Gastrocnemius medialis (tissue), 4 donors: ENCODE results near the gene PREPL. TPM values are rescaled to one million over a fixed set of nuclear protein-coding genes. Genes with fewer than 3 reads are reported as not detected.
"Not testable (repeated sequence)": the region's sequence is repeated elsewhere in the genome, so short reads cannot be mapped to it uniquely, and the experiment has no call there.

Experiments
- ATAC-seq, 2 donors: fragments of 150-250 bp; one replicate each; pipeline ENCODE4 v1.9.1; 2016
- DNase-seq, 2 donors: peaks; one replicate each; pipeline ENCODE4 v3.0.0-alpha.2; 2019
- H3K27ac ChIP-seq, 4 donors: fragments of 200-600 bp; sonication (generic); 1 replicate in 1 of 4; 2 replicates in 3 of 4; pipeline ENCODE4 v1.5.1; 2016 to 2018; ENCODE audit warnings: mild to moderate bottlenecking in 2 of 4, moderate library complexity in 1 of 4
- H3K27me3 ChIP-seq, 3 donors: fragments of 200-600 bp; sonication (generic) in 2 of 3; 1 replicate in 1 of 3; 2 replicates in 2 of 3; pipeline versions ENCODE4 v1.5.1 to v1.6.0; 2016 to 2019; ENCODE audit warnings: mild to moderate bottlenecking in 1 of 3, moderate library complexity in 1 of 3
- H3K36me3 ChIP-seq, 2 donors: fragments of 200-600 bp; sonication (generic) in 1 of 2; one replicate each; pipeline ENCODE4 v1.5.1; 2017 to 2018
- H3K4me1 ChIP-seq, 2 donors: fragments of 200-600 bp; sonication (generic) in 1 of 2; one replicate each; pipeline ENCODE4 v1.5.1; 2016 to 2017; ENCODE audit warnings: mild to moderate bottlenecking in 2 of 2
- H3K4me3 ChIP-seq, 4 donors: fragments of 200-600 bp; sonication (generic) in 3 of 4; 1 replicate in 1 of 4; 2 replicates in 3 of 4; pipeline ENCODE4 v1.5.1; 2016 to 2019; ENCODE audit warnings: mild to moderate bottlenecking in 2 of 4
- H3K9me3 ChIP-seq, 3 donors: fragments of 200-600 bp; sonication (generic) in 2 of 3; 1 replicate in 1 of 3; 2 replicates in 2 of 3; pipeline ENCODE4 v1.5.1; 2016 to 2019
- POLR2A ChIP-seq, 2 donors: fragments of 450-650 bp; IDR thresholded peaks; one replicate each; pipeline ENCODE4 v1.6.1; 2017; ENCODE audit warnings: antibody characterized with exemption in 2 of 2, mild to moderate bottlenecking in 2 of 2, moderate library complexity in 2 of 2
- in situ Hi-C, 4 donors: fragments of 200-750 bp; cut with MboI; loops; one replicate each; pipeline versions ENCODE4 v1.15.0 to v1.8.0; 2017; ENCODE audit warnings: low sequenced_read_pairs in 4 of 4
- intact Hi-C: fragments of 100-400 bp; cut with DNase I; formaldehyde crosslinking; loops from one replicate; pipeline ENCODE4 v1.15.1; 2023; ENCODE audit warnings: low total_unique reads
- total RNA-seq, 4 donors: library from RNA; depleted of rRNA; stranded (reverse); fragments of >200 nt; gene quantifications; one replicate each; pipeline versions ENCODE4 v1.1.0 to v1.2.3, GENCODE V29; 2016
- TF ChIP-seq, protein P1 (sequence below), 5 experiments: fragments of 450-650 bp in 3 of 5; fragments of 200-600 bp in 2 of 5; sonication (generic) in 2 of 5; IDR thresholded peaks in 4 of 5; conservative IDR thresholded peaks in 1 of 5; 1 replicate in 4 of 5; 2 replicates in 1 of 5; pipeline ENCODE4 v1.5.1; 2016 to 2019; ENCODE audit warnings: antibody characterized with exemption in 5 of 5, mild to moderate bottlenecking in 3 of 5, moderate library complexity in 3 of 5

Gene PREPL
- total RNA-seq, 4 donors from 2014 or later = 27.3 to 60.0 (median 52.3) TPM

DNA sequence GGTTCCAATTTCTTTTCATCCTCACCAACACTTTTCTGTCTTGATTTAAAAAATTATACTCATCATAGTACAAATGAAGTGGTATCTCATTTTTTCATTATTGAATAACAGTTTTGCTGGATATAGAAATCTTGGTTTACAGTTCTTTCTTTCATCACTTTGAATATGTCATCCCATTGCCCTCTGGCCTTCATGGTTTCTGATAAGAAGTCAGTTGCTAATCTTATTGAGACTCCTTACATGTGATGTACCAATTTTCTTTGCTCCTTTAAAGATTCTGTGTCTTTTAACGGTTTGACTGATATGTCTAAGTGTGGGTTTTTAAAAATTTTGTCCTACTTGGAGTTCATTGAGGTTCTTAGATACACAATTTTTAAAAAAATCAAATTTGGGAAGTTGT lies 51.0 kb downstream of the PREPL start:
- H3K4me3 ChIP-seq = no peak overlapping the region
- peaks cover 0 to 6% (median 5%) of the 10 kb centered on the region in 3 donors for H3K9me3 ChIP-seq
- DNase-seq (no peak), ATAC-seq (no peak)
- intact Hi-C loops = no loop called here
- TF ChIP-seq POLR2A (IDR thresholded peaks at IDR 0.05) = no peak
- TF ChIP-seq, protein P1, sequence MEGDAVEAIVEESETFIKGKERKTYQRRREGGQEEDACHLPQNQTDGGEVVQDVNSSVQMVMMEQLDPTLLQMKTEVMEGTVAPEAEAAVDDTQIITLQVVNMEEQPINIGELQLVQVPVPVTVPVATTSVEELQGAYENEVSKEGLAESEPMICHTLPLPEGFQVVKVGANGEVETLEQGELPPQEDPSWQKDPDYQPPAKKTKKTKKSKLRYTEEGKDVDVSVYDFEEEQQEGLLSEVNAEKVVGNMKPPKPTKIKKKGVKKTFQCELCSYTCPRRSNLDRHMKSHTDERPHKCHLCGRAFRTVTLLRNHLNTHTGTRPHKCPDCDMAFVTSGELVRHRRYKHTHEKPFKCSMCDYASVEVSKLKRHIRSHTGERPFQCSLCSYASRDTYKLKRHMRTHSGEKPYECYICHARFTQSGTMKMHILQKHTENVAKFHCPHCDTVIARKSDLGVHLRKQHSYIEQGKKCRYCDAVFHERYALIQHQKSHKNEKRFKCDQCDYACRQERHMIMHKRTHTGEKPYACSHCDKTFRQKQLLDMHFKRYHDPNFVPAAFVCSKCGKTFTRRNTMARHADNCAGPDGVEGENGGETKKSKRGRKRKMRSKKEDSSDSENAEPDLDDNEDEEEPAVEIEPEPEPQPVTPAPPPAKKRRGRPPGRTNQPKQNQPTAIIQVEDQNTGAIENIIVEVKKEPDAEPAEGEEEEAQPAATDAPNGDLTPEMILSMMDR (IDR thresholded peaks at IDR 0.05 in 4 of 5, conservative IDR thresholded peaks at IDR 0.05 in 1 of 5) = no peak
- peaks cover 0 to 57% of the 10 kb centered on the region in 2 donors for H3K36me3 ChIP-seq
- no peak overlapping the region for H3K27ac ChIP-seq
- H3K27me3 ChIP-seq = no peaks in the 10 kb centered on the region
- in situ Hi-C loops = no loop called here
- H3K4me1 ChIP-seq = no peaks in the 10 kb centered on the region

DNA sequence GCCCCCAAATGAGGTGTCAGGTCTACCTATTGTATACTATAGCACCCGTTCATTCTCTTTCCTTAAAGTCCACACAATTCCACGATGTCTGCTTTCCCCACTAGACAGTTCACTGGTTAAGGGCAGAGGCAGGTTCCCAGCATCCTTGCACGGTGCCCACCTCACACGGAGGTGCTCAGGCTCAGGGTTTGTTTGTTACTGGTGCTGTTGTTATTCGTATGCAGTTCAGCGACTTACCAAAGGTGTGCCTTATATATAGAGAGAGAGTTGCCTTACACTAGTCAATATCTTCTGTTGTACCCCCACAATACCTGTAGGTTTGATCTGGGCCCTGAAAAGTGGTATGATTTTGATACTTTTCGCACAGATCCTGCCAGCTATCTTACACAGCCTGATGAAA lies 55.4 kb downstream of the PREPL start:
- in situ Hi-C loops (no loop called here), intact Hi-C loops (no loop called here)
- no peak for DNase-seq
- TF ChIP-seq POLR2A (IDR thresholded peaks at IDR 0.05) = no peak
- TF ChIP-seq, protein P1 (IDR thresholded peaks at IDR 0.05 in 4 of 5, conservative IDR thresholded peaks at IDR 0.05 in 1 of 5) = no peak
- H3K27ac ChIP-seq = no peak overlapping the region
- no peaks in the 10 kb centered on the region for H3K27me3 ChIP-seq
- H3K9me3 ChIP-seq = peaks cover 0 to 6% (median 3%) of the 10 kb centered on the region in 3 donors
- ATAC-seq = no peak
- no peak overlapping the region for H3K4me3 ChIP-seq
- peaks cover 0 to 14% of the 10 kb centered on the region in 2 donors for H3K36me3 ChIP-seq
- no peaks in the 10 kb centered on the region for H3K4me1 ChIP-seq

DNA sequence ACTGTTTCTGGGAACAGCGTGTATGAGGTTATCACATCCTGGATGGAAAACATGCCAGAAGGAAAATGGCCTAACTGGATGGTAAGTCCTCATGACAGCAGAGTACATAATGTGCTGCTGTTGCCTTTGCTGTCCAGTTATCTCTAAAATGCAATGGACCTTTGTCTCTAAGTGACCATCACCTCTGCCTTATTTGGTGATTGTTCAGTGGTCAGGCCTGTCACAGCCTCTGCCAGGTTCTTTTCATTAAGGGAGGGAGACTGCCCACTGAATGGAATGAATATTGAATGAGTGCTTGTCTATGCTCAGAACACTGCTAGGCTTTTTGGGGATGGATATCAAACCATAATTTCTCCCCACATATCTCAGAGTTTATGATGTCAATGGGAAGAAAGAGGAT lies 57.0 kb downstream of the PREPL start:
- Histone ChIP-seq H3K27me3 (no peaks in the 10 kb centered on the region), H3K4me1 (no peaks in the 10 kb centered on the region), H3K27ac (no peak overlapping the region), H3K36me3 (no peaks in the 10 kb centered on the region), H3K9me3 (no peaks in the 10 kb centered on the region), H3K4me3 (no peak overlapping the region)
- in situ Hi-C loops (no loop called here), intact Hi-C loops (no loop called here)
- ATAC-seq = no peak
- no peak for DNase-seq
- no peak for TF ChIP-seq POLR2A (IDR thresholded peaks at IDR 0.05)
- TF ChIP-seq, protein P1 (IDR thresholded peaks at IDR 0.05 in 4 of 5, conservative IDR thresholded peaks at IDR 0.05 in 1 of 5) = no peak

DNA sequence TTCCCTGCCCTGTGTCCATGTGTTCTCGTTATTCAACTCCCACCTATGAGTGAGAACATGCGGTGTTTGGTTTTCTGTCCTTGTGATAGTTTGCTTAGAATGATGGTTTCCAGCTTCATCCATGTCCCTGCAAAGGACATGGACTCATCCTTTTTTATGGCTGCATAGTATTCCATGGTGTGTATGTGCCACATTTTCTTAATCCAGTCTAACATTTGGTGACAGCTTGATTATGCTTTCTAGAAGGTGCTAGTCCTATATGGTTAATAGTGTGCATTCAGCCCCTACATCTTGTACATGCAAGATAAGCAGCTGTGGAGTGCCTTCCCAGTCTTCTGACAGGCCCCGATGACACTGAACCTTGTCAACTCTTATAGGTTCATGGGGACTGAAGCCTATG lies 57.5 kb downstream of the PREPL start:
- H3K9me3 ChIP-seq, intact Hi-C loops, H3K4me1 ChIP-seq, H3K27ac ChIP-seq, H3K36me3 ChIP-seq, H3K4me3 ChIP-seq, ATAC-seq, DNase-seq, H3K27me3 ChIP-seq, in situ Hi-C loops: not testable (repeated sequence)

DNA sequence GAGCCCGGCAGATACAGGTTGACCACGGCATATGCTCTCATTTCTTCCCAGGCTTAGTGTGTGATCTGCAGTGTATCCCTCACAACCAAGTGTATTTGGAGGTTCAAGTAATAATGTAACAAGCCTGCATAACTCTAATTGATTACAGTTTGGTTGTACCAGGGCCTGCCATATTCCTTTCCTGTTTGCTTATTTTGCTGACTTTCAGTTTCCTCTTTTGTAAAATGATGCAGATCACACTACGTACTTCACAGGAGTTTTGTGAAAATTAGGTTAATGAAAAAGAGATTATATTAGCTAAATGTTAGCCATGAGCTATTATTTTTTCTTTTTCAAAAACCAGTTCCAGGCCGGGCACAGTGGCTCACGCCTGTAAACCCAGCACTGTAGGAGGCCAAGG lies 60.2 kb downstream of the PREPL start:
- in situ Hi-C loops (no loop called here), intact Hi-C loops (no loop called here)
- Histone ChIP-seq H3K9me3 (no peaks in the 10 kb centered on the region), H3K27ac (no peak overlapping the region), H3K4me1 (no peaks in the 10 kb centered on the region), H3K27me3 (no peaks in the 10 kb centered on the region), H3K36me3 (no peaks in the 10 kb centered on the region), H3K4me3 (no peak overlapping the region)
- DNase-seq (no peak), ATAC-seq (no peak)
- TF ChIP-seq, protein P1 (IDR thresholded peaks at IDR 0.05 in 4 of 5, conservative IDR thresholded peaks at IDR 0.05 in 1 of 5) = no peak
- TF ChIP-seq POLR2A (IDR thresholded peaks at IDR 0.05) = no peak
